PC-3 (cell line): Measurements from ENCODE around the gene ARRDC3. TPM values are rescaled to one million over a fixed set of nuclear protein-coding genes. Genes with fewer than 3 reads are reported as not detected.

Source experiments
- ATAC-seq: fragments of 200-7000 bp; cut with Tn5 transposase; 2 replicates; pipeline ENCODE4 v1.9.1; 2020; ENCODE audit warnings: mild to moderate bottlenecking, moderate library complexity
- BruUV-seq: library from RNA; stranded (reverse); fragments of 400-500 nt; replicated peaks from 2 replicates; lab custom pipeline; 2021; lab: Mats Ljungman, UMichigan
- CTCF ChIA-PET: fragments of 300-600 bp; sonication (Branson Sonifier 250); formaldehyde crosslinking; loops from one replicate; lab custom pipeline; 2022; ENCODE audit warnings: antibody characterized with exemption; lab: Charles Lee
- POLR2A ChIA-PET: fragments of 300-600 bp; sonication (Branson Sonifier 250); formaldehyde crosslinking; loops from one replicate; lab custom pipeline; 2022; ENCODE audit warnings: antibody characterized with exemption; ENCODE audit not compliant: unreplicated experiment; lab: Charles Lee
- DNase-seq: peaks from one replicate; pipeline ENCODE4 v3.0.0-alpha.2; 2015
- H2AFZ ChIP-seq: fragments of 300-600 bp; sonication (generic); 2 replicates; pipeline ENCODE4 v1.6.0; 2016; ENCODE audit warnings: antibody characterized with exemption, low read length
- H3F3A ChIP-seq: fragments of 300-600 bp; sonication (generic); one replicate; pipeline ENCODE4 v1.6.0; 2017; ENCODE audit warnings: antibody characterized with exemption, low read length, control low read depth, mild to moderate bottlenecking; ENCODE audit not compliant: unreplicated experiment
- H3K27ac ChIP-seq: fragments of 300-600 bp; sonication (generic); 2 replicates; pipeline ENCODE4 v1.5.1; 2016; ENCODE audit warnings: mild to moderate bottlenecking, low read length
- H3K27me3 ChIP-seq: fragments of 300-600 bp; sonication (generic); 2 replicates; pipeline ENCODE4 v1.6.1; 2016; ENCODE audit warnings: low read length, mixed read lengths
- H3K36me3 ChIP-seq: fragments of 300-600 bp; sonication (generic); 2 replicates; pipeline ENCODE4 v1.6.1; 2016; ENCODE audit warnings: low read depth, mixed run types, low read length, mixed read lengths
- H3K4me1 ChIP-seq: fragments of 300-600 bp; sonication (generic); 2 replicates; pipeline ENCODE4 v1.5.1; 2016; ENCODE audit warnings: low read length; ENCODE audit not compliant: insufficient read depth
- H3K4me2 ChIP-seq: fragments of 300-600 bp; sonication (generic); 2 replicates; pipeline ENCODE4 v1.6.0; 2016; ENCODE audit warnings: low read length
- H3K4me3 ChIP-seq: fragments of 300-600 bp; sonication (generic); 2 replicates; pipeline ENCODE4 v1.5.1; 2016; ENCODE audit warnings: mild to moderate bottlenecking, low read length, mixed read lengths
- H3K79me2 ChIP-seq: fragments of 300-600 bp; sonication (generic); 2 replicates; pipeline ENCODE4 v1.6.1; 2017; ENCODE audit warnings: low read length, mixed read lengths
- H3K9ac ChIP-seq: fragments of 300-600 bp; sonication (generic); 2 replicates; pipeline ENCODE4 v1.6.0; 2016; ENCODE audit warnings: mild to moderate bottlenecking, low read length
- H3K9me2 ChIP-seq: fragments of 300-600 bp; sonication (generic); replicated peaks from 2 replicates; pipeline ENCODE4 v1.6.1; 2016; ENCODE audit warnings: mixed run types, low read length, mixed read lengths
- H3K9me3 ChIP-seq: fragments of 300-600 bp; sonication (generic); 2 replicates; pipeline ENCODE4 v1.6.1; 2016; ENCODE audit warnings: low read length, mixed read lengths
- H4K20me1 ChIP-seq: fragments of 300-600 bp; sonication (generic); 2 replicates; pipeline ENCODE4 v1.6.1; 2016; ENCODE audit warnings: low read length, mixed read lengths
- EZH2 ChIP-seq: fragments of 300-600 bp; sonication (generic); IDR thresholded peaks from one replicate; pipeline ENCODE4 v1.6.1; 2017; ENCODE audit warnings: antibody characterized with exemption, mild to moderate bottlenecking, low read length; ENCODE audit not compliant: unreplicated experiment
- EZH2phosphoT487 ChIP-seq: fragments of 300-600 bp; sonication (generic); IDR thresholded peaks from 2 replicates; pipeline ENCODE4 v1.6.1; 2018; ENCODE audit warnings: mild to moderate bottlenecking, antibody characterized with exemption, low read length, borderline replicate concordance
- intact Hi-C: fragments of 100-400 bp; cut with micrococcal nuclease; formaldehyde crosslinking; loops from 2 replicates; pipeline ENCODE4 v1.9.0; 2023
- total RNA-seq: library from RNA; depleted of rRNA; stranded (reverse); fragments of >200 nt; gene quantifications from 2 replicates; pipeline ENCODE4 v1.2.3, GENCODE V29; 2014
- TF ChIP-seq, protein P1 (sequence below): fragments of 300-600 bp; sonication (generic); conservative IDR thresholded peaks from 2 replicates; pipeline ENCODE4 v1.5.1; 2017; ENCODE audit warnings: antibody characterized with exemption, low read depth, mild to moderate bottlenecking, low read length

Gene ARRDC3
- total RNA-seq, 1 experiment from 2014 or later: 39.5 TPM

GRCh38 chr5:91379914-91380490 lies 3.1 kb downstream of the ARRDC3 start:
- Histone ChIP-seq H3K79me2 (peaks cover 69% of the 10 kb centered on the region), H3F3A (peaks cover 15% of the 10 kb centered on the region), H3K4me3 (peak overlapping the region; percentile 85), H3K9me2 (no peaks in the 10 kb centered on the region), H2AFZ (peak overlapping the region; percentile 66), H3K9me3 (no peaks in the 10 kb centered on the region), H3K9ac (peak overlapping the region; percentile 92), H3K4me2 (peak overlapping the region; percentile 94), H3K27ac (peak overlapping the region; percentile 90), H3K27me3 (no peaks in the 10 kb centered on the region), H3K4me1 (peaks cover 21% of the 10 kb centered on the region), H4K20me1 (no peaks in the 10 kb centered on the region), H3K36me3 (peaks cover 32% of the 10 kb centered on the region)
- ChIA-PET CTCF (no interaction called here), POLR2A (interaction anchor here (0.6 to 1.5 kb wide), 4 partner anchors 96 to 448 kb away, joined by 3 to 13 read pairs (median 4); no protein-coding TSS in a partner anchor)
- intact Hi-C loops: loop anchor here (1.0 kb wide), 1 partner anchor 66 kb away; no protein-coding TSS in a partner anchor
- TF ChIP-seq EZH2: no peak
- no TSS peak for BruUV-seq
- peak; percentile 55 for ATAC-seq
- DNase-seq: peak; percentile 98

- H3K4me3 ChIP-seq: peak overlapping the region; percentile 85
- H3K9me2 ChIP-seq: no peaks in the 10 kb centered on the region
- TF ChIP-seq, protein P1, sequence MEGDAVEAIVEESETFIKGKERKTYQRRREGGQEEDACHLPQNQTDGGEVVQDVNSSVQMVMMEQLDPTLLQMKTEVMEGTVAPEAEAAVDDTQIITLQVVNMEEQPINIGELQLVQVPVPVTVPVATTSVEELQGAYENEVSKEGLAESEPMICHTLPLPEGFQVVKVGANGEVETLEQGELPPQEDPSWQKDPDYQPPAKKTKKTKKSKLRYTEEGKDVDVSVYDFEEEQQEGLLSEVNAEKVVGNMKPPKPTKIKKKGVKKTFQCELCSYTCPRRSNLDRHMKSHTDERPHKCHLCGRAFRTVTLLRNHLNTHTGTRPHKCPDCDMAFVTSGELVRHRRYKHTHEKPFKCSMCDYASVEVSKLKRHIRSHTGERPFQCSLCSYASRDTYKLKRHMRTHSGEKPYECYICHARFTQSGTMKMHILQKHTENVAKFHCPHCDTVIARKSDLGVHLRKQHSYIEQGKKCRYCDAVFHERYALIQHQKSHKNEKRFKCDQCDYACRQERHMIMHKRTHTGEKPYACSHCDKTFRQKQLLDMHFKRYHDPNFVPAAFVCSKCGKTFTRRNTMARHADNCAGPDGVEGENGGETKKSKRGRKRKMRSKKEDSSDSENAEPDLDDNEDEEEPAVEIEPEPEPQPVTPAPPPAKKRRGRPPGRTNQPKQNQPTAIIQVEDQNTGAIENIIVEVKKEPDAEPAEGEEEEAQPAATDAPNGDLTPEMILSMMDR: no peak
- TF ChIP-seq EZH2phosphoT487: no peak
- TF ChIP-seq EZH2: no peak
- H3K4me1 ChIP-seq: peaks cover 17% of the 10 kb centered on the region
- DNase-seq (no peak), ATAC-seq (no peak)
- H3K79me2 ChIP-seq: peaks cover 73% of the 10 kb centered on the region
- ChIA-PET CTCF (interaction anchor here (0.5 kb wide), 1 partner anchor 135 kb away, joined by 4 read pairs; no protein-coding TSS in a partner anchor), POLR2A (interaction anchor here (0.6 to 0.9 kb wide), 3 partner anchors 95 to 447 kb away, joined by 3 to 5 read pairs (median 4); no protein-coding TSS in a partner anchor)
- no TSS peak for BruUV-seq
- H3K9ac ChIP-seq: peak overlapping the region; percentile 90
- intact Hi-C loops: no loop called here
- peak overlapping the region; percentile 66 for H2AFZ ChIP-seq
- H3K4me2 ChIP-seq: peak overlapping the region; percentile 94
- H3K9me3 ChIP-seq: no peaks in the 10 kb centered on the region
- peak overlapping the region; percentile 87 for H3K27ac ChIP-seq
- H3K27me3 ChIP-seq: no peaks in the 10 kb centered on the region
- H4K20me1 ChIP-seq: no peaks in the 10 kb centered on the region
- peaks cover 15% of the 10 kb centered on the region for H3F3A ChIP-seq
- H3K36me3 ChIP-seq: peaks cover 38% of the 10 kb centered on the region
These were observed 3.7 kb downstream of the ARRDC3 start for GRCh38 chr5:91379246-91379913.

DNA sequence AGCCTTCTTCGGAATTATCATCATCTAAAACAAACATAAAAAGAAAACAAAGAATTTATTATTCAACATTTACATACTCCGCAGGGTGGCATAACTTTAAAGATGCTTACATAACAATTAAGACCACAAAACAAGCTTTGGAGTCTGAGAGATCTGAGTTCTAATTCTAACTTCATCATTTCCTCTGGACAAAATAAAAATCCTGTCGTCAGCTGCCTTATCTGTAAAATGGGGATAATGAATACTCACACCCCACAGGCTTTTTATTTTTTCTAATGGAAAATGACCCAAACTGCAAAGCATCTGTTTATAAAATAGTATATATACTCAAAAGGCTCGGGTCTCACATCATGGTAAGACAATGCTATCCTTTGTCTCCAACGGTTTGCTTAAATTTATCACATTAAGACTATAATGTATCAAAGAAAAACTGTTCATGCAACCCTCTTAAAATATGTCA lies 4.3 kb downstream of the ARRDC3 start:
- TF ChIP-seq EZH2: no peak
- TF ChIP-seq EZH2phosphoT487: no peak
- TF ChIP-seq, protein P1: no peak
- H3K9me2 ChIP-seq: no peaks in the 10 kb centered on the region
- H2AFZ ChIP-seq: no peak overlapping the region
- BruUV-seq: no TSS peak
- H3K4me1 ChIP-seq: peaks cover 13% of the 10 kb centered on the region
- DNase-seq (peak; percentile 14), ATAC-seq (no peak)
- peak overlapping the region; percentile 94 for H3K4me2 ChIP-seq
- H3K36me3 ChIP-seq: peaks cover 42% of the 10 kb centered on the region
- H3K9me3 ChIP-seq: no peaks in the 10 kb centered on the region
- ChIA-PET CTCF (interaction anchor here (0.5 kb wide), 1 partner anchor 134 kb away, joined by 4 read pairs; no protein-coding TSS in a partner anchor), POLR2A (interaction anchor here (0.7 kb wide), 1 partner anchor 61 kb away, joined by 3 read pairs; no protein-coding TSS in a partner anchor)
- H3K27ac ChIP-seq: 0 out of 2 replicates have a peak overlapping the region, but pooled peaks have one; percentile 2
- peaks cover 15% of the 10 kb centered on the region for H3F3A ChIP-seq
- H3K79me2 ChIP-seq: peaks cover 77% of the 10 kb centered on the region
- no peaks in the 10 kb centered on the region for H3K27me3 ChIP-seq
- peak overlapping the region; percentile 85 for H3K4me3 ChIP-seq
- intact Hi-C loops: no loop called here
- peak overlapping the region; percentile 90 for H3K9ac ChIP-seq
- H4K20me1 ChIP-seq: 0 out of 2 replicates have a peak, but pooled peaks cover 2% of the 10 kb centered on the region
